ENCODE results near the gene ZNF175. TPM values are rescaled to one million over a fixed set of nuclear protein-coding genes. Genes with fewer than 3 reads are reported as not detected.
A peak's percentile ranks its signal among the peaks of the same experiment; 100 is the strongest.

ZNF175 gene
- total and polyA plus RNA-seq, 9 of the 15 experiments (the other 6 are each of a cell fraction or from before 2014, with no cell fraction given) = 3.7 to 37.9 (median 14.0) TPM

DNA sequence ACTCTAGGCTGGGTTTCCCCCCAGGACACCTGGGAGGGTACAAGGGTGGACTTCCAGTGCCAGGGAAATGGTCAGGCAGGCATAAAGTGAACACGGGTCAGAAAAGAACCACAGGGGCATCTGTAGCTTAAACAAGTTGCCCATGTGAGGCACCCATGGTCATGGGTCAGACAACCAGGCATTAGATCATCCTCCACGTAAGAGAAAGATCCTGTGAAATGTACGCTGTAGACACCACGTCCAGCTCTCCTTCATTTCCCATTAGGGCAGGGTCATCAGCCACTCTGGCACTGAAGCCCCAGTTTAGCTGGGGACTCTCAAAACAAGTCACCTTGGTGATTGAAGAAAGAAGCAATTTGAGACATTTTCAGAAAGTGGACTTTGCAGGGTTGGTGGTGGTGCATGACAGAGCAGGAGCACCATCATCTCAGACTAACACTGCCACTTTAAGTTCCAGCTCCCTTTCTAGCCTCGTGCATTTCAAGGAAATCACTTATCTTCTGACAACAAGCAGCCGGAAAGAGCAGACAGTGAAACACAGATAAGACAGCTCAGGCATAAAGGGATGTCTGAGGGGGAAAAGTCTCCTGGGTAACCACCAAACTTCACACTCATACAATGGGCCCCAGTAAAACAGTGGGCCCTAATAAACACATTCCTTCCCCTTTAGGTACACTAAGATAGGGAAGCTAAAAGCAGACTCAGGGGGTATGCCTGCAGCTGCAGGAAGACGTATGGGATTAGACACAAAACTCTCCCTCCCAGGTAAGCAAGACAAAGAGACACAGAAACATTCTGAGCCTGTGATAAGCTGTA is 23.5 kb upstream of the ZNF175 start (continued):
- TF ChIP-seq, protein P1, sequence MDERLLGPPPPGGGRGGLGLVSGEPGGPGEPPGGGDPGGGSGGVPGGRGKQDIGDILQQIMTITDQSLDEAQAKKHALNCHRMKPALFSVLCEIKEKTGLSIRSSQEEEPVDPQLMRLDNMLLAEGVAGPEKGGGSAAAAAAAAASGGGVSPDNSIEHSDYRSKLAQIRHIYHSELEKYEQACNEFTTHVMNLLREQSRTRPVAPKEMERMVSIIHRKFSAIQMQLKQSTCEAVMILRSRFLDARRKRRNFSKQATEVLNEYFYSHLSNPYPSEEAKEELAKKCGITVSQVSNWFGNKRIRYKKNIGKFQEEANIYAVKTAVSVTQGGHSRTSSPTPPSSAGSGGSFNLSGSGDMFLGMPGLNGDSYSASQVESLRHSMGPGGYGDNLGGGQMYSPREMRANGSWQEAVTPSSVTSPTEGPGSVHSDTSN (CRISPR knock-in tag; IDR thresholded peaks at IDR 0.05; ENCODE audit: low read depth) = no peak
- TF ChIP-seq, protein P1 (tag; conservative IDR thresholded peaks at IDR 0.05; ENCODE audit: low read depth) = peak; percentile 85
- TF ChIP-seq, protein P2, sequence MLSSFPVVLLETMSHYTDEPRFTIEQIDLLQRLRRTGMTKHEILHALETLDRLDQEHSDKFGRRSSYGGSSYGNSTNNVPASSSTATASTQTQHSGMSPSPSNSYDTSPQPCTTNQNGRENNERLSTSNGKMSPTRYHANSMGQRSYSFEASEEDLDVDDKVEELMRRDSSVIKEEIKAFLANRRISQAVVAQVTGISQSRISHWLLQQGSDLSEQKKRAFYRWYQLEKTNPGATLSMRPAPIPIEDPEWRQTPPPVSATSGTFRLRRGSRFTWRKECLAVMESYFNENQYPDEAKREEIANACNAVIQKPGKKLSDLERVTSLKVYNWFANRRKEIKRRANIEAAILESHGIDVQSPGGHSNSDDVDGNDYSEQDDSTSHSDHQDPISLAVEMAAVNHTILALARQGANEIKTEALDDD (IDR thresholded peaks at IDR 0.05) = no peak; the same call in 1 of the 2 replicates
- TF ChIP-seq, protein P3, sequence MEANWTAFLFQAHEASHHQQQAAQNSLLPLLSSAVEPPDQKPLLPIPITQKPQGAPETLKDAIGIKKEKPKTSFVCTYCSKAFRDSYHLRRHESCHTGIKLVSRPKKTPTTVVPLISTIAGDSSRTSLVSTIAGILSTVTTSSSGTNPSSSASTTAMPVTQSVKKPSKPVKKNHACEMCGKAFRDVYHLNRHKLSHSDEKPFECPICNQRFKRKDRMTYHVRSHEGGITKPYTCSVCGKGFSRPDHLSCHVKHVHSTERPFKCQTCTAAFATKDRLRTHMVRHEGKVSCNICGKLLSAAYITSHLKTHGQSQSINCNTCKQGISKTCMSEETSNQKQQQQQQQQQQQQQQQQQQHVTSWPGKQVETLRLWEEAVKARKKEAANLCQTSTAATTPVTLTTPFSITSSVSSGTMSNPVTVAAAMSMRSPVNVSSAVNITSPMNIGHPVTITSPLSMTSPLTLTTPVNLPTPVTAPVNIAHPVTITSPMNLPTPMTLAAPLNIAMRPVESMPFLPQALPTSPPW (CRISPR knock-in tag; IDR thresholded peaks at IDR 0.05) = peak; percentile 65; the same call in 1 of the 2 replicates
- TF ChIP-seq ZFX (CRISPR knock-in tag; IDR thresholded peaks at IDR 0.05) = peak; percentile 80
- peak; percentile 70 for TF ChIP-seq CXXC5 (CRISPR knock-in tag; IDR thresholded peaks at IDR 0.05)
- TF ChIP-seq CSDE1 (IDR thresholded peaks at IDR 0.05) = 0 out of 4 replicates have a peak, but pooled peaks of 1 of the 2 experiments have one; percentile 36
- peak; percentile 90 for TF ChIP-seq PYGO2 (tag; IDR thresholded peaks at IDR 0.05)
- peak; percentile 78 for TF ChIP-seq ERF (CRISPR knock-in tag; IDR thresholded peaks at IDR 0.05)
- peak; percentile 97 for TF ChIP-seq FOXM1 (IDR thresholded peaks at IDR 0.05; ENCODE audit: low read depth)
- no peak for TF ChIP-seq FOXM1 (CRISPR knock-in tag; IDR thresholded peaks at IDR 0.05; ENCODE audit: low read depth)
- TF ChIP-seq, protein P4, sequence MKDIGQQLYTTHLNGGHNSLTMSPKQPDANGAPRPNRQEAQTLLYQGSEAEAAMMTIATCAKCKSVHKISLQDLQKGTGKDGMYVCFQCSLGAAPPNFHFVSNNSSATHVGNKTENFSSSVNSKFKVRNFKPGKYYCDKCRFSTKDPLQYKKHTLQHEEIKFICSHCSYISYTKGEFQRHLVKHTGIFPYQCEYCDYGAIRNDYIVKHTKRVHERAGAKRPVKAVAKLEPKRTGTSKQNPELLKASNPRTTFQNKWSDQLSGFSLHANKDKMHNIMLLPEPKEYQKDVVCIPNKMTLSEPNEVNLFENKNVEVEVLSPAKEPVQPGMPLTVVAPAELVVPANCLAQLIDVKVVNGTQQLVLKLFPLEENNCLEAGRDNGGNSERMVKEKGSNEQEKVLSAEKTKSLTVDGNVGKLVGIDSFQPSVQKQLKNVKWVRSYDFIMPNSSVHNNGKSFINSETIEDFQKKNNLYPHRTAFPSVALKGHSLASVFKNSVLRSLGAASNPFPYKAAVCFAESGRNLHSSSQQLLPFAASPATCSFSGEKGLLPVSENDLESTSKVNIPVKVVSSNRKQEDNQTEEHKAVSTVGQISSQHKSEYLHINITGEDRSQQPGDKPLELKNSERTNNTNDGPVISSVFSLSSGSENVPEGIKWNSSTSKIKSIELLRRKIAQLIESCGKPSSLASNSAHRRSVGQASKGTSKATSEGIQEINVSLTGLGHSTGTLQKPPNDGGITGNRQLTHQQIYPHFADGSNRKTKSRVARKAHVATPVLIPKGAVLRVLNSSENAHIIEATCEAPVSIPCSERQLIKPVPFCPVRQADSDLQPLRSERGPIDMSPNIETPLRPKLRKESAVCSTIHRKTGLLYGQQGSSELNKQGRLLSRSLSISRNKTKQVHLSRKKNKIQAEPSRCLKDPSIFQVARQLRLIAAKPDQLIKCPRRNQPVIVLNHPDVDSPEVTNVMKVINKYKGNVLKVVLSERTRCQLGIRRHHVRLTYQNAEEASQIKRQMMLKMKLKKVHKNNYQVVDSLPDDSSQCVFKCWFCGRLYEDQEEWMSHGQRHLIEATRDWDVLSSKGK (CRISPR knock-in tag; IDR thresholded peaks at IDR 0.05) = 0 out of 2 replicates have a peak, but pooled peaks have one; percentile 10
- TF ChIP-seq ZNF316 (IDR thresholded peaks at IDR 0.05) = 0 out of 2 replicates have a peak, but pooled peaks have one; percentile 5
- TF ChIP-seq BRCA1 (IDR thresholded peaks at IDR 0.05) = no peak
- no peak for TF ChIP-seq BRCA1 (CRISPR knock-in tag; IDR thresholded peaks at IDR 0.05)
- TF ChIP-seq POLR2G (IDR thresholded peaks at IDR 0.05; ENCODE audit: low read depth, low read length) = peak; percentile 36; the same call in 1 of the 2 replicates
- peak; percentile 69 to 70; a peak in 3 of 4 replicates for TF ChIP-seq FOXA3 (CRISPR knock-in tag; conservative IDR thresholded peaks at IDR 0.05 in 1 of 2, IDR thresholded peaks at IDR 0.05 in 1 of 2)

Data from K562 (cell line).